C4-2B (cell line): ENCODE data around the gene DLG2.

ENCODE experiments used
- ZFX ChIP-seq: fragments of 450-650 bp; IDR thresholded peaks from 2 replicates; pipeline ENCODE4 v1.6.1; 2017
- TF ChIP-seq, protein P1 (sequence below): fragments of 450-650 bp; conservative IDR thresholded peaks from 2 replicates; pipeline ENCODE4 v1.5.1; 2017; ENCODE audit warnings: mild to moderate bottlenecking

DNA sequence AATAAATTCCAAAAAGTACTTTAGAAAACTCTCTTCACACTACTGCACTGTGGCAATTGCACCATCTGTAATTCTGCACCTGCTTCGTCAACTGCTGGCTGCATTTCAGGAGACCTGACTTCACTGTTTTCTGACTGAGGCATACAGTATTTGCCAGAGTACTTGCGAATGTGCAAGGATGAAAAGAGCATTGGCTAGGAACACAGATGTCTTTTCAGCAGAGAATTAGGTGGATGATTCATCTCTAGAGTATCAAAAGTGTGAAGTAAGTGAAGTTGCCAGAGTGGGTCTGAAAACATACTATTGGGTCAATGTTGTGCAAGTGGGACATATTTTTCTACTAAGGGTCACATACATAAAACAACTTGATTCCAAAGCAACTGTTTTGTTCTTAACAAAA, 1913.4 kb downstream of the DLG2 start:
- TF ChIP-seq, protein P1, sequence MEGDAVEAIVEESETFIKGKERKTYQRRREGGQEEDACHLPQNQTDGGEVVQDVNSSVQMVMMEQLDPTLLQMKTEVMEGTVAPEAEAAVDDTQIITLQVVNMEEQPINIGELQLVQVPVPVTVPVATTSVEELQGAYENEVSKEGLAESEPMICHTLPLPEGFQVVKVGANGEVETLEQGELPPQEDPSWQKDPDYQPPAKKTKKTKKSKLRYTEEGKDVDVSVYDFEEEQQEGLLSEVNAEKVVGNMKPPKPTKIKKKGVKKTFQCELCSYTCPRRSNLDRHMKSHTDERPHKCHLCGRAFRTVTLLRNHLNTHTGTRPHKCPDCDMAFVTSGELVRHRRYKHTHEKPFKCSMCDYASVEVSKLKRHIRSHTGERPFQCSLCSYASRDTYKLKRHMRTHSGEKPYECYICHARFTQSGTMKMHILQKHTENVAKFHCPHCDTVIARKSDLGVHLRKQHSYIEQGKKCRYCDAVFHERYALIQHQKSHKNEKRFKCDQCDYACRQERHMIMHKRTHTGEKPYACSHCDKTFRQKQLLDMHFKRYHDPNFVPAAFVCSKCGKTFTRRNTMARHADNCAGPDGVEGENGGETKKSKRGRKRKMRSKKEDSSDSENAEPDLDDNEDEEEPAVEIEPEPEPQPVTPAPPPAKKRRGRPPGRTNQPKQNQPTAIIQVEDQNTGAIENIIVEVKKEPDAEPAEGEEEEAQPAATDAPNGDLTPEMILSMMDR, result no peak
- TF ChIP-seq ZFX, result no peak
